GM19099 (cell line): ENCODE results near the gene IL17REL.

Experiments
- POLR2A ChIP-seq: IDR thresholded peaks from 3 replicates; pipeline ENCODE4 v1.6.1; 2011; ENCODE audit warnings: low read depth; ENCODE audit not compliant: insufficient read length; ENCODE audit errors: extremely low read depth

Gene IL17REL

GRCh38 chr22:50012211-50013181 lies at the start of gene IL17REL:
Gene IL17REL, minus strand, starts transcription at chr22:50012765. Its CDS starts 119 bp downstream, at chr22:50012646.
- no peak for TF ChIP-seq POLR2A

- no peak for TF ChIP-seq POLR2A
Measured at GRCh38 chr22:50061824-50062355, 49.3 kb upstream of the IL17REL start.

- TF ChIP-seq POLR2A = no peak
Measured at GRCh38 chr22:50061141-50061823, 48.7 kb upstream of the IL17REL start.

- TF ChIP-seq POLR2A = no peak
Measured at GRCh38 chr22:50060441-50061140, 48.0 kb upstream of the IL17REL start.

- TF ChIP-seq POLR2A = no peak
Measured at GRCh38 chr22:50059881-50060262, 47.3 kb upstream of the IL17REL start.

GRCh38 chr22:50058906-50059880 lies 46.6 kb upstream of the IL17REL start:
- TF ChIP-seq POLR2A = no peak

- no peak for TF ChIP-seq POLR2A
Measured at GRCh38 chr22:50058061-50058905, 45.7 kb upstream of the IL17REL start, which contains the start of gene TTLL8. Gene TTLL8, minus strand, starts transcription at chr22:50058298.

- no peak for TF ChIP-seq POLR2A
Measured at GRCh38 chr22:50057278-50058060, 44.9 kb upstream of the IL17REL start.

- TF ChIP-seq POLR2A = no peak
Measured at GRCh38 chr22:50056214-50056972, 43.8 kb upstream of the IL17REL start.

GRCh38 chr22:50053861-50054260 lies 41.3 kb upstream of the IL17REL start:
- TF ChIP-seq POLR2A = no peak

- no peak for TF ChIP-seq POLR2A
Measured at GRCh38 chr22:50051930-50052329, 39.4 kb upstream of the IL17REL start.
